Liver (tissue), 9 donors: ENCODE results near the gene TSKU. TPM values are rescaled to one million over a fixed set of nuclear protein-coding genes. Genes with fewer than 3 reads are reported as not detected.

Experiments used
- DNase-seq: peaks from one replicate; pipeline ENCODE4 v3.0.0-alpha.2; 2017; ENCODE audit warnings: low spot score
- H3K27ac ChIP-seq, 2 donors: one replicate each; pipeline ENCODE4 v1.7.0; 2013; ENCODE audit warnings: inconsistent platforms in 2 of 2, low read length in 2 of 2, control low read depth in 1 of 2, low read depth in 1 of 2, mild to moderate bottlenecking in 1 of 2
- H3K27me3 ChIP-seq, 4 donors: one replicate each; pipeline versions ENCODE4 v1.6.1 to v1.7.0; 2013; ENCODE audit warnings: low read length in 3 of 4, inconsistent platforms in 1 of 4, mild to moderate bottlenecking in 1 of 4, moderate library complexity in 1 of 4; ENCODE audit not compliant: control insufficient read depth in 4 of 4, insufficient read depth in 4 of 4
- H3K36me3 ChIP-seq, 4 donors: one replicate each; pipeline versions ENCODE4 v1.6.1 to v1.7.0; 2013; ENCODE audit warnings: low read length in 3 of 4, mild to moderate bottlenecking in 3 of 4, low read depth in 1 of 4, moderate library complexity in 1 of 4; ENCODE audit not compliant: control insufficient read depth in 4 of 4, insufficient read depth in 3 of 4
- H3K4me1 ChIP-seq, 4 donors: one replicate each; pipeline versions ENCODE4 v1.6.1 to v1.7.0; 2013; ENCODE audit warnings: low read length in 3 of 4, mild to moderate bottlenecking in 3 of 4, moderate library complexity in 1 of 4; ENCODE audit not compliant: control insufficient read depth in 4 of 4, insufficient read depth in 4 of 4
- H3K4me3 ChIP-seq, 3 donors: one replicate each; pipeline versions ENCODE4 v1.6.1 to v1.7.0; 2013; ENCODE audit warnings: low read length in 3 of 3, control low read depth in 1 of 3, low read depth in 1 of 3, mild to moderate bottlenecking in 1 of 3
- H3K9ac ChIP-seq, 2 donors: one replicate each; pipeline ENCODE4 v1.7.0; 2013; ENCODE audit warnings: low read length in 2 of 2, mild to moderate bottlenecking in 2 of 2, moderate library complexity in 2 of 2, control low read depth in 1 of 2, low read depth in 1 of 2
- H3K9me3 ChIP-seq, 4 donors: one replicate each; pipeline versions ENCODE4 v1.6.1 to v1.7.0; 2013; ENCODE audit warnings: low read length in 3 of 4; ENCODE audit not compliant: control insufficient read depth in 4 of 4
- ATF3 ChIP-seq: IDR thresholded peaks from 2 replicates; pipeline ENCODE4 v1.6.1; 2016; ENCODE audit warnings: antibody characterized with exemption
- EGR1 ChIP-seq, 2 donors: IDR thresholded peaks; 2 replicates each; pipeline ENCODE4 v1.6.1; 2016 to 2018; ENCODE audit warnings: antibody characterized with exemption in 2 of 2, low read depth in 2 of 2
- FOXA1 ChIP-seq: IDR thresholded peaks from 2 replicates; pipeline ENCODE4 v1.6.1; 2016; ENCODE audit warnings: antibody characterized with exemption
- FOXA2 ChIP-seq: IDR thresholded peaks from 2 replicates; pipeline ENCODE4 v1.6.1; 2016; ENCODE audit warnings: antibody characterized with exemption
- GABPA ChIP-seq, 2 donors: IDR thresholded peaks in 1 of 2; conservative IDR thresholded peaks in 1 of 2; 2 replicates each; pipeline ENCODE4 v1.6.1; 2016; ENCODE audit warnings: antibody characterized with exemption in 2 of 2, mild to moderate bottlenecking in 1 of 2, moderate library complexity in 1 of 2
- HNF4A ChIP-seq, 2 donors: conservative IDR thresholded peaks; 2 replicates each; pipeline ENCODE4 v1.6.1; 2016; ENCODE audit warnings: antibody characterized with exemption in 2 of 2, mild to moderate bottlenecking in 2 of 2
- HNF4G ChIP-seq: IDR thresholded peaks from 2 replicates; pipeline ENCODE4 v1.6.1; 2016; ENCODE audit warnings: antibody characterized with exemption
- JUND ChIP-seq, 2 donors: IDR thresholded peaks; 2 replicates each; pipeline ENCODE4 v1.6.1; 2016; ENCODE audit warnings: antibody characterized with exemption in 2 of 2
- NR2F2 ChIP-seq: IDR thresholded peaks from 2 replicates; pipeline ENCODE4 v1.6.1; 2016; ENCODE audit warnings: antibody characterized with exemption
- RAD21 ChIP-seq, 2 donors: IDR thresholded peaks; 2 replicates each; pipeline ENCODE4 v1.6.1; 2016; ENCODE audit warnings: antibody characterized with exemption in 2 of 2, mild to moderate bottlenecking in 2 of 2
- REST ChIP-seq: IDR thresholded peaks from 2 replicates; pipeline ENCODE4 v1.6.1; 2016; ENCODE audit warnings: antibody characterized with exemption, mild to moderate bottlenecking
- RXRA ChIP-seq, 2 donors: IDR thresholded peaks; 2 replicates each; pipeline ENCODE4 v1.6.1; 2017 to 2018; ENCODE audit warnings: antibody characterized with exemption in 2 of 2, mild to moderate bottlenecking in 1 of 2
- SP1 ChIP-seq: IDR thresholded peaks from 2 replicates; pipeline ENCODE4 v1.6.1; 2018; ENCODE audit warnings: antibody characterized with exemption, mild to moderate bottlenecking
- TAF1 ChIP-seq: conservative IDR thresholded peaks from 2 replicates; pipeline ENCODE4 v1.6.1; 2016; ENCODE audit warnings: antibody characterized with exemption, mild to moderate bottlenecking
- YY1 ChIP-seq: IDR thresholded peaks from 2 replicates; pipeline ENCODE4 v1.6.1; 2016; ENCODE audit warnings: antibody characterized with exemption, mild to moderate bottlenecking
- polyA plus RNA-seq, 2 donors: library from polyadenylated mRNA; stranded (reverse) in 1 of 2; unstranded in 1 of 2; fragments of 200-250 nt in 1 of 2; fragments of >200 nt in 1 of 2; fragmentation: Nextera tagmentation in 1 of 2; extraction: Ambion mirVana in 1 of 2; gene quantifications; one replicate each; pipeline versions ENCODE4 v1.2.1 to v1.2.3, GENCODE V29; 2013 to 2015
- total RNA-seq, 2 donors: library from RNA; depleted of rRNA; stranded (reverse); fragments of >200 nt; gene quantifications; one replicate each; pipeline ENCODE4 v1.2.3, GENCODE V29; 2014
- TF ChIP-seq, protein P1 (sequence below): IDR thresholded peaks from 2 replicates; pipeline ENCODE4 v1.6.1; 2016; ENCODE audit warnings: antibody characterized with exemption
- TF ChIP-seq, protein P2 (sequence below): fragments of 150-350 bp; IDR thresholded peaks from 2 replicates; pipeline ENCODE4 v1.5.1; 2017; ENCODE audit warnings: improper control_type of control experiment, low read depth, low read length; ENCODE audit not compliant: missing input control
- TF ChIP-seq, protein P3 (sequence below): IDR thresholded peaks from 2 replicates; pipeline ENCODE4 v1.6.1; 2016; ENCODE audit warnings: antibody characterized with exemption
- donor health status: healthy.
- donor health status: healthy.
- donor health status: healthy.
- donor health status: healthy.
- donor health status: healthy.

TSKU gene
- total and polyA plus RNA-seq, 4 donors: 3.3 to 492 (median 46.0) TPM

GRCh38 chr11:76759092-76759491, 24.1 kb upstream of the TSKU start:
- no peak for DNase-seq
- H3K9ac ChIP-seq: no peak overlapping the region
- TF ChIP-seq FOXA2 (no peak), TAF1 (no peak), FOXA1 (no peak), ATF3 (no peak), GABPA (IDR thresholded peaks at IDR 0.05 in 1 of 2, conservative IDR thresholded peaks at IDR 0.05 in 1 of 2) (no peak), EGR1 (IDR thresholded peaks at IDR 0.05; ENCODE audit: low read depth in 2 of 2) (no peak), NR2F2 (no peak), HNF4G (no peak), JUND (IDR thresholded peaks at IDR 0.05) (no peak), YY1 (no peak), SP1 (no peak), RAD21 (IDR thresholded peaks at IDR 0.05) (no peak), HNF4A (conservative IDR thresholded peaks at IDR 0.05) (no peak), REST (no peak), RXRA (IDR thresholded peaks at IDR 0.05) (no peak)
- TF ChIP-seq, protein P1, sequence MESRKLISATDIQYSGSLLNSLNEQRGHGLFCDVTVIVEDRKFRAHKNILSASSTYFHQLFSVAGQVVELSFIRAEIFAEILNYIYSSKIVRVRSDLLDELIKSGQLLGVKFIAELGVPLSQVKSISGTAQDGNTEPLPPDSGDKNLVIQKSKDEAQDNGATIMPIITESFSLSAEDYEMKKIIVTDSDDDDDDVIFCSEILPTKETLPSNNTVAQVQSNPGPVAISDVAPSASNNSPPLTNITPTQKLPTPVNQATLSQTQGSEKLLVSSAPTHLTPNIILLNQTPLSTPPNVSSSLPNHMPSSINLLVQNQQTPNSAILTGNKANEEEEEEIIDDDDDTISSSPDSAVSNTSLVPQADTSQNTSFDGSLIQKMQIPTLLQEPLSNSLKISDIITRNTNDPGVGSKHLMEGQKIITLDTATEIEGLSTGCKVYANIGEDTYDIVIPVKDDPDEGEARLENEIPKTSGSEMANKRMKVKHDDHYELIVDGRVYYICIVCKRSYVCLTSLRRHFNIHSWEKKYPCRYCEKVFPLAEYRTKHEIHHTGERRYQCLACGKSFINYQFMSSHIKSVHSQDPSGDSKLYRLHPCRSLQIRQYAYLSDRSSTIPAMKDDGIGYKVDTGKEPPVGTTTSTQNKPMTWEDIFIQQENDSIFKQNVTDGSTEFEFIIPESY: no peak
- TF ChIP-seq, protein P2, sequence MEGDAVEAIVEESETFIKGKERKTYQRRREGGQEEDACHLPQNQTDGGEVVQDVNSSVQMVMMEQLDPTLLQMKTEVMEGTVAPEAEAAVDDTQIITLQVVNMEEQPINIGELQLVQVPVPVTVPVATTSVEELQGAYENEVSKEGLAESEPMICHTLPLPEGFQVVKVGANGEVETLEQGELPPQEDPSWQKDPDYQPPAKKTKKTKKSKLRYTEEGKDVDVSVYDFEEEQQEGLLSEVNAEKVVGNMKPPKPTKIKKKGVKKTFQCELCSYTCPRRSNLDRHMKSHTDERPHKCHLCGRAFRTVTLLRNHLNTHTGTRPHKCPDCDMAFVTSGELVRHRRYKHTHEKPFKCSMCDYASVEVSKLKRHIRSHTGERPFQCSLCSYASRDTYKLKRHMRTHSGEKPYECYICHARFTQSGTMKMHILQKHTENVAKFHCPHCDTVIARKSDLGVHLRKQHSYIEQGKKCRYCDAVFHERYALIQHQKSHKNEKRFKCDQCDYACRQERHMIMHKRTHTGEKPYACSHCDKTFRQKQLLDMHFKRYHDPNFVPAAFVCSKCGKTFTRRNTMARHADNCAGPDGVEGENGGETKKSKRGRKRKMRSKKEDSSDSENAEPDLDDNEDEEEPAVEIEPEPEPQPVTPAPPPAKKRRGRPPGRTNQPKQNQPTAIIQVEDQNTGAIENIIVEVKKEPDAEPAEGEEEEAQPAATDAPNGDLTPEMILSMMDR: no peak
- TF ChIP-seq, protein P3, sequence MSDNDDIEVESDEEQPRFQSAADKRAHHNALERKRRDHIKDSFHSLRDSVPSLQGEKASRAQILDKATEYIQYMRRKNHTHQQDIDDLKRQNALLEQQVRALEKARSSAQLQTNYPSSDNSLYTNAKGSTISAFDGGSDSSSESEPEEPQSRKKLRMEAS: no peak
- H3K27me3 ChIP-seq: no peaks in the 10 kb centered on the region
- H3K27ac ChIP-seq: no peak overlapping the region
- peaks cover 4 to 7% (median 5%) of the 10 kb centered on the region in 4 donors for H3K4me1 ChIP-seq
- no peak overlapping the region for H3K4me3 ChIP-seq
- H3K9me3 ChIP-seq: no peaks in the 10 kb centered on the region
- H3K36me3 ChIP-seq: no peaks in the 10 kb centered on the region
